Prostate gland (tissue), 2 donors: ENCODE results near the gene ITIH5.

Source experiments
- CTCF ChIP-seq, 4 experiments: fragments of 200-600 bp in 2 of 4; fragments of 450-650 bp in 2 of 4; sonication (generic) in 2 of 4; IDR thresholded peaks; 1 replicate in 3 of 4; 2 replicates in 1 of 4; pipeline ENCODE4 v1.5.1; 2016 to 2019; ENCODE audit warnings: antibody characterized with exemption in 4 of 4, mild to moderate bottlenecking in 2 of 4, moderate library complexity in 2 of 4
- POLR2A ChIP-seq: fragments of 450-650 bp; IDR thresholded peaks from one replicate; pipeline ENCODE4 v1.6.1; 2016; ENCODE audit warnings: antibody characterized with exemption, mild to moderate bottlenecking

GRCh38 chr10:7672341-7673134 lies 5.8 kb upstream of the ITIH5 start:
- TF ChIP-seq POLR2A (no peak), CTCF (IDR thresholded peaks at IDR 0.05) (no peak)
